ENCODE data around the gene DBNDD1. TPM values are rescaled to one million over a fixed set of nuclear protein-coding genes. Genes with fewer than 3 reads are reported as not detected.

The DBNDD1 gene
- total RNA-seq, 2 donors from 2014 or later: 5.3 to 7.7 TPM

GRCh38 chr16:90054554-90054953 lies 35.3 kb upstream of the DBNDD1 start:
- DNase-seq (ENCODE audit: low spot score): no peak
- TF ChIP-seq POLR2AphosphoS5 (IDR thresholded peaks at IDR 0.05) (no peak), POLR2A (IDR thresholded peaks at IDR 0.05) (no peak)
- TF ChIP-seq, protein P1, sequence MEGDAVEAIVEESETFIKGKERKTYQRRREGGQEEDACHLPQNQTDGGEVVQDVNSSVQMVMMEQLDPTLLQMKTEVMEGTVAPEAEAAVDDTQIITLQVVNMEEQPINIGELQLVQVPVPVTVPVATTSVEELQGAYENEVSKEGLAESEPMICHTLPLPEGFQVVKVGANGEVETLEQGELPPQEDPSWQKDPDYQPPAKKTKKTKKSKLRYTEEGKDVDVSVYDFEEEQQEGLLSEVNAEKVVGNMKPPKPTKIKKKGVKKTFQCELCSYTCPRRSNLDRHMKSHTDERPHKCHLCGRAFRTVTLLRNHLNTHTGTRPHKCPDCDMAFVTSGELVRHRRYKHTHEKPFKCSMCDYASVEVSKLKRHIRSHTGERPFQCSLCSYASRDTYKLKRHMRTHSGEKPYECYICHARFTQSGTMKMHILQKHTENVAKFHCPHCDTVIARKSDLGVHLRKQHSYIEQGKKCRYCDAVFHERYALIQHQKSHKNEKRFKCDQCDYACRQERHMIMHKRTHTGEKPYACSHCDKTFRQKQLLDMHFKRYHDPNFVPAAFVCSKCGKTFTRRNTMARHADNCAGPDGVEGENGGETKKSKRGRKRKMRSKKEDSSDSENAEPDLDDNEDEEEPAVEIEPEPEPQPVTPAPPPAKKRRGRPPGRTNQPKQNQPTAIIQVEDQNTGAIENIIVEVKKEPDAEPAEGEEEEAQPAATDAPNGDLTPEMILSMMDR (IDR thresholded peaks at IDR 0.05): no peak
- Histone ChIP-seq H3K36me3 (no peaks in the 10 kb centered on the region), H3K27me3 (replicated peaks; ENCODE audit: insufficient read depth) (no peaks in the 10 kb centered on the region), H3K4me3 (no peak overlapping the region), H3K9me3 (no peaks in the 10 kb centered on the region), H3K4me1 (replicated peaks) (no peaks in the 10 kb centered on the region), H3K27ac (no peak overlapping the region)
- WGBS: 55% methylated on average over 4 of the region's 4 CpGs
- intact Hi-C loops (cut with DNase I): no loop called here

DNA sequence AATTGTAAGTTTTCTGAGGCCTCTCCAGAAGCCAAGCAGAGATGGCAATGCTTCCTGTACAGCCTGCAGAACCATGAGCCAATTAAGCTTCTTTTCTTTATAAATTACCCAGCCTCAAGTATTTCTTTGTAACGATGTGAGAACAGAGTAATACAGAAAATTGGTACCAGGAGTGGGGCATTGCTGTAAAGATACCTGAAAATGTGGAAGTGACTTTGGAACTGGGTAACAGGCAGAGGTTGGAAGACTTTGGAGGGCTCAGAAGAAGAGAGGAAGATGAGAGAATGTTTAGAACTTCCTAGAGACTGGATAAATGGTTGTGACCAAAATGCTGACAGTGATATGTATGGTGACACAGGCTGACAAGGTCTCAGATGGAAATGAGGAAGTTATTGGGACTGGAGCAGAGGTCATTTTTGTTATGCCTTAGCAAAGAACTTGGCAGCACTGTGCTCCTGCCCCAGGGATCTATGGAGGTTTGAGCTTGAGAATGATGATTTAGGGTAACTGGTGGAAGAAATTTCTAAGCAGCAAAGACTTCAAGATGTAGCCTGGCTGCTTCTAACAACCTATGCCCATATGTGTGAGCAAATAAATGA lies 34.7 kb upstream of the DBNDD1 start:
- DNase-seq (ENCODE audit: low spot score): no peak
- intact Hi-C loops (cut with DNase I): no loop called here
- no peaks in the 10 kb centered on the region for H3K36me3 ChIP-seq
- H3K27ac ChIP-seq: no peak overlapping the region
- no peak for TF ChIP-seq POLR2A (IDR thresholded peaks at IDR 0.05)
- TF ChIP-seq, protein P1 (IDR thresholded peaks at IDR 0.05): no peak
- TF ChIP-seq POLR2AphosphoS5 (IDR thresholded peaks at IDR 0.05): no peak
- 70% methylated on average over 1 of the region's 1 CpG for WGBS
- H3K4me3 ChIP-seq: no peak overlapping the region
- no peaks in the 10 kb centered on the region for H3K9me3 ChIP-seq
- no peaks in the 10 kb centered on the region for H3K27me3 ChIP-seq (replicated peaks; ENCODE audit: insufficient read depth)
- H3K4me1 ChIP-seq (replicated peaks): no peaks in the 10 kb centered on the region

GRCh38 chr16:90050969-90051368 lies 31.7 kb upstream of the DBNDD1 start:
- DNase-seq (ENCODE audit: low spot score): no peak
- Histone ChIP-seq H3K36me3 (no peaks in the 10 kb centered on the region), H3K27me3 (replicated peaks; ENCODE audit: insufficient read depth) (no peaks in the 10 kb centered on the region), H3K9me3 (no peaks in the 10 kb centered on the region), H3K4me1 (replicated peaks) (peaks cover 11% of the 10 kb centered on the region), H3K27ac (no peak overlapping the region), H3K4me3 (no peak overlapping the region)
- WGBS: 90% methylated on average over 10 of the region's 10 CpGs
- intact Hi-C loops (cut with DNase I): no loop called here
- TF ChIP-seq, protein P1 (IDR thresholded peaks at IDR 0.05): no peak
- TF ChIP-seq POLR2A (IDR thresholded peaks at IDR 0.05): no peak
- no peak for TF ChIP-seq POLR2AphosphoS5 (IDR thresholded peaks at IDR 0.05)

DNA sequence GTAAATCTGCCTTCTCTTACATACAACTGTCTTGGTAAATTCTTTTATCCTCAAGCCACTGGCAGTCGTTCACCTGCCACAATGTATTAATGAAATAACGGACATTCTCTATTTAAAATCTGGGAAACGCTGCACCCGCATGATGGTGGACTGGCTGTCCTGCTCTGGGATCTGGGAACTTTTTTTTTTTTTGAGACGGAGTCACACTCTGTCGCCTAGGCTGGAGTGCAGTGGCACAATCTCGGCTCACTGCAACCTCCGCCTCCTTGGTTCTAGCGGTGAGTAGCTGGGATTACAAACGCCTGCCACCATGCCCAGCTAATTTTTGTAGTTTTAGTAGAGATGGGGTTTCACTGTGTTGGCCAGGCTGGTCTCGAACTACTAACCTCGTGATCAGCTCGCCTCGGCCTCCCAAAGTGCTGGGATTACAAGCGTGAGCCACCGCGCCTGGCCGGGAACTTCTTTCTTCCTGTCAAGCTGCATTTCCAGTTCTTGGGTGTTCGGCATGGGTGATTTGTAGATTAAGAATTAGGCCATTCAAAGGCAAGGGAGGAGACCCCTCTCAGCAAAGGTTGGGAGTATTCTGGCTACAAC lies 29.6 kb upstream of the DBNDD1 start:
- Histone ChIP-seq H3K9me3 (no peaks in the 10 kb centered on the region), H3K4me3 (no peak overlapping the region), H3K36me3 (no peaks in the 10 kb centered on the region), H3K27me3 (replicated peaks; ENCODE audit: insufficient read depth) (no peaks in the 10 kb centered on the region), H3K4me1 (replicated peaks) (peaks cover 11% of the 10 kb centered on the region), H3K27ac (no peak overlapping the region)
- no peak for DNase-seq (ENCODE audit: low spot score)
- TF ChIP-seq, protein P1 (IDR thresholded peaks at IDR 0.05): no peak
- TF ChIP-seq POLR2AphosphoS5 (IDR thresholded peaks at IDR 0.05) (no peak), POLR2A (IDR thresholded peaks at IDR 0.05) (no peak)
- 78% methylated on average over 19 of the region's 19 CpGs for WGBS
- intact Hi-C loops (cut with DNase I): no loop called here

- Histone ChIP-seq H3K27ac (peak overlapping the region in 1 of 2 donors; percentile 27), H3K27me3 (replicated peaks; ENCODE audit: insufficient read depth) (no peaks in the 10 kb centered on the region), H3K4me3 (no peak overlapping the region), H3K36me3 (no peaks in the 10 kb centered on the region), H3K9me3 (no peaks in the 10 kb centered on the region), H3K4me1 (replicated peaks) (peaks cover 11% of the 10 kb centered on the region)
- TF ChIP-seq, protein P1 (IDR thresholded peaks at IDR 0.05): no peak
- TF ChIP-seq POLR2AphosphoS5 (IDR thresholded peaks at IDR 0.05) (no peak), POLR2A (IDR thresholded peaks at IDR 0.05) (no peak)
- 33% methylated on average over 12 of the region's 12 CpGs for WGBS
- DNase-seq (ENCODE audit: low spot score): no peak
- intact Hi-C loops (cut with DNase I): no loop called here
Observed at GRCh38 chr16:90048347-90048722, 29.1 kb upstream of the DBNDD1 start.
